Cardiac muscle cell (in vitro differentiated cells and primary cell): ENCODE results near the gene GRM1. TPM values are rescaled to one million over a fixed set of nuclear protein-coding genes. Genes with fewer than 3 reads are reported as not detected.
A peak's percentile ranks its signal among the peaks of the same experiment; 100 is the strongest.

Experiments used
- DNase-seq, 2 donors: peaks; one replicate each; pipeline versions ENCODE4 v3.0.0 to v3.0.0-alpha.2; 2010 to 2017; ENCODE audit warnings: low read depth in 1 of 2, low spot score in 1 of 2
- H3K27ac ChIP-seq: fragments of 200-600 bp; sonication (generic); 2 replicates; pipeline ENCODE4 v1.5.1; 2016
- H3K27me3 ChIP-seq: fragments of 200-600 bp; sonication (generic); 2 replicates; pipeline ENCODE4 v1.6.0; 2016; ENCODE audit warnings: control low read depth
- H3K36me3 ChIP-seq: fragments of 200-600 bp; sonication (generic); 2 replicates; pipeline ENCODE4 v1.5.1; 2016; ENCODE audit warnings: control low read depth
- H3K4me1 ChIP-seq: fragments of 200-600 bp; sonication (generic); 2 replicates; pipeline ENCODE4 v1.8.1; 2017; ENCODE audit warnings: low read depth, mild to moderate bottlenecking, mixed run types
- H3K4me3 ChIP-seq: fragments of 200-600 bp; sonication (generic); 2 replicates; pipeline ENCODE4 v1.5.1; 2016; ENCODE audit warnings: mild to moderate bottlenecking
- H3K9me3 ChIP-seq: fragments of 200-600 bp; sonication (generic); 2 replicates; pipeline ENCODE4 v1.5.1; 2017; ENCODE audit warnings: low read depth, mild to moderate bottlenecking, control low read depth
- CTCF ChIP-seq: IDR thresholded peaks from 2 replicates; pipeline ENCODE4 v1.5.1; 2012; ENCODE audit warnings: low read depth, mild to moderate bottlenecking, low read length
- polyA plus RNA-seq: library from polyadenylated mRNA; unstranded; fragments of >200 nt; fragmentation: Nextera tagmentation; extraction: Ambion mirVana; gene quantifications from 2 replicates; pipeline ENCODE4 v1.2.1, GENCODE V29; 2016
- total RNA-seq: library from RNA; depleted of rRNA; stranded (reverse); fragments of >200 nt; gene quantifications from 2 replicates; pipeline ENCODE4 v1.2.3, GENCODE V29; 2016

The GRM1 gene
- total and polyA plus RNA-seq, 2 experiments from 2014 or later, result 0.54 TPM; not detected in 1

- DNase-seq, result peak in 1 of 2 donors; percentile 28
- no peaks in the 10 kb centered on the region for H3K4me1 ChIP-seq
- H3K9me3 ChIP-seq, result no peaks in the 10 kb centered on the region
- H3K36me3 ChIP-seq, result no peaks in the 10 kb centered on the region
- H3K27me3 ChIP-seq, result no peaks in the 10 kb centered on the region
- TF ChIP-seq CTCF, result no peak
- H3K4me3 ChIP-seq, result no peak overlapping the region
- no peak overlapping the region for H3K27ac ChIP-seq
Measured at GRCh38 chr6:146337376-146337775, 308.5 kb downstream of the GRM1 start.

GRCh38 chr6:146339716-146340115, 310.9 kb downstream of the GRM1 start:
- TF ChIP-seq CTCF, result no peak
- H3K27me3 ChIP-seq, result no peaks in the 10 kb centered on the region
- no peak overlapping the region for H3K4me3 ChIP-seq
- H3K27ac ChIP-seq, result no peak overlapping the region
- H3K9me3 ChIP-seq, result no peaks in the 10 kb centered on the region
- no peaks in the 10 kb centered on the region for H3K4me1 ChIP-seq
- DNase-seq, result peak in 1 of 2 donors; percentile 13
- no peaks in the 10 kb centered on the region for H3K36me3 ChIP-seq

- no peak overlapping the region for H3K4me3 ChIP-seq
- no peaks in the 10 kb centered on the region for H3K9me3 ChIP-seq
- no peaks in the 10 kb centered on the region for H3K4me1 ChIP-seq
- no peaks in the 10 kb centered on the region for H3K27me3 ChIP-seq
- H3K36me3 ChIP-seq, result no peaks in the 10 kb centered on the region
- no peak for DNase-seq
- H3K27ac ChIP-seq, result no peak overlapping the region
- no peak for TF ChIP-seq CTCF
Measured at GRCh38 chr6:146341493-146342230, 312.8 kb downstream of the GRM1 start.

GRCh38 chr6:146345598-146345997, 316.7 kb downstream of the GRM1 start:
- Histone ChIP-seq H3K27me3 (no peaks in the 10 kb centered on the region), H3K9me3 (no peaks in the 10 kb centered on the region), H3K36me3 (no peaks in the 10 kb centered on the region), H3K4me3 (no peak overlapping the region), H3K4me1 (no peaks in the 10 kb centered on the region), H3K27ac (no peak overlapping the region)
- TF ChIP-seq CTCF, result no peak
- DNase-seq, result no peak

- TF ChIP-seq CTCF, result no peak
- Histone ChIP-seq H3K9me3 (no peaks in the 10 kb centered on the region), H3K4me1 (no peaks in the 10 kb centered on the region), H3K36me3 (no peaks in the 10 kb centered on the region), H3K4me3 (no peak overlapping the region), H3K27ac (no peak overlapping the region), H3K27me3 (no peaks in the 10 kb centered on the region)
- DNase-seq, result no peak
Measured at GRCh38 chr6:146347090-146347489, 318.2 kb downstream of the GRM1 start.
